K562 (cell line): ENCODE data around the gene HIF1AN. TPM values are rescaled to one million over a fixed set of nuclear protein-coding genes. Genes with fewer than 3 reads are reported as not detected.

Experiments
- ATAC-seq: fragments of 200-7000 bp; cut with Tn5 transposase; 3 replicates; pipeline ENCODE4 v1.9.1; 2020; ENCODE audit warnings: moderate library complexity
- BruUV-seq: library from RNA; stranded (reverse); fragments of 400-500 nt; replicated peaks from 2 replicates; lab custom pipeline; 2021; lab: Mats Ljungman, UMichigan
- CTCF ChIA-PET: fragments of 300-600 bp; formaldehyde crosslinking; extraction: SDS; loops from one replicate; lab custom pipeline; 2021; ENCODE audit warnings: low intra/inter-chr PET ratio; lab: Yijun Ruan, JAX
- POLR2A ChIA-PET: fragments of 300-600, 350-650 bp; sonication (Branson Sonifier 250); formaldehyde crosslinking; extraction: SDS; loops from one replicate; lab custom pipeline; 2021; ENCODE audit warnings: antibody characterized with exemption, inconsistent platforms; lab: Yijun Ruan, JAX
- DNase-seq, 4 experiments: peaks; one replicate each; pipeline versions ENCODE4 v3.0.0 to v3.0.0-alpha.2; 2011 to 2018; ENCODE audit warnings: low spot score in 3 of 4, mixed read lengths in 3 of 4; ENCODE audit errors: extremely low read depth in 1 of 4
- FAIRE-seq: peaks from 2 replicates; lab custom pipeline; 2011; peaks lifted over from hg19 to GRCh38; lab: Jason Lieb, UNC
- H2AFZ ChIP-seq: 2 replicates; pipeline ENCODE4 v1.6.0; 2011; ENCODE audit warnings: low read depth, low read length, control low read depth, inconsistent platforms
- H3K27ac ChIP-seq: fragments of 200-600 bp; 3 replicates; pipeline ENCODE4 v1.8.0; 2011; ENCODE audit warnings: low read depth, mild to moderate bottlenecking, control low read depth, inconsistent platforms, low read length, moderate library complexity, mixed read lengths; ENCODE audit errors: extremely low read depth
- H3K27me3 ChIP-seq, 2 experiments: fragments of 300-600 bp in 1 of 2; 2 replicates in 1 of 2; 3 replicates in 1 of 2; pipeline versions ENCODE4 v1.6.0 to v1.8.0; 2011; ENCODE audit warnings: inconsistent platforms in 2 of 2, low read length in 2 of 2, mild to moderate bottlenecking in 1 of 2, mixed read lengths in 1 of 2, moderate library complexity in 1 of 2; ENCODE audit not compliant: control insufficient read depth in 2 of 2, insufficient read depth in 2 of 2
- H3K36me3 ChIP-seq: fragments of 300-600 bp; 3 replicates; pipeline ENCODE4 v1.8.0; 2011; ENCODE audit warnings: mild to moderate bottlenecking, low read length, inconsistent platforms; ENCODE audit not compliant: control insufficient read depth, insufficient read depth
- H3K4me1 ChIP-seq, 2 experiments: fragments of 200-600 bp in 1 of 2; replicated peaks in 1 of 2; 2 replicates in 1 of 2; 3 replicates in 1 of 2; pipeline versions ENCODE4 v1.5.1 to v1.8.0; 2011; ENCODE audit warnings: inconsistent platforms in 2 of 2, low read length in 2 of 2, mild to moderate bottlenecking in 1 of 2, mixed read lengths in 1 of 2, moderate library complexity in 1 of 2; ENCODE audit not compliant: control insufficient read depth in 2 of 2, insufficient read depth in 2 of 2
- H3K4me2 ChIP-seq: 2 replicates; pipeline ENCODE4 v1.6.1; 2011; ENCODE audit warnings: low read length, control low read depth, inconsistent platforms, mixed read lengths; ENCODE audit not compliant: insufficient read depth
- H3K4me3 ChIP-seq: fragments of 200-600 bp; sonication (generic), shearing (Covaris generic); 2 replicates; pipeline ENCODE4 v1.5.1; 2016; ENCODE audit warnings: control low read depth, inconsistent platforms
- H3K79me2 ChIP-seq: fragments of 200-600 bp; 3 replicates; pipeline ENCODE4 v1.8.0; 2011; ENCODE audit warnings: low read length, inconsistent platforms; ENCODE audit not compliant: control insufficient read depth, insufficient read depth
- H3K9ac ChIP-seq, 2 experiments: 2 replicates each; pipeline versions ENCODE4 v1.6.0 to v1.6.1; 2011; ENCODE audit warnings: low read depth in 2 of 2, low read length in 2 of 2, control low read depth in 1 of 2, inconsistent platforms in 1 of 2, mild to moderate bottlenecking in 1 of 2, mixed read lengths in 1 of 2; ENCODE audit not compliant: insufficient read depth in 1 of 2
- H3K9me1 ChIP-seq: one replicate; pipeline ENCODE4 v1.6.0; 2011; ENCODE audit warnings: inconsistent platforms, mild to moderate bottlenecking, low read length, moderate library complexity; ENCODE audit not compliant: control insufficient read depth, insufficient read depth
- H3K9me3 ChIP-seq: replicated peaks from 2 replicates; pipeline ENCODE4 v1.5.1; 2011; ENCODE audit warnings: low read depth, low read length, inconsistent platforms; ENCODE audit not compliant: control insufficient read depth, insufficient read depth
- H4K20me1 ChIP-seq: replicated peaks from 2 replicates; pipeline ENCODE4 v1.6.1; 2011; ENCODE audit warnings: low read length, inconsistent platforms, mixed read lengths; ENCODE audit not compliant: control insufficient read depth, insufficient read depth
- CCNT2 ChIP-seq: IDR thresholded peaks from 2 replicates; pipeline ENCODE4 v1.6.1; 2011; ENCODE audit warnings: borderline replicate concordance, low read depth, mild to moderate bottlenecking, moderate library complexity, mixed read lengths, low read length; ENCODE audit not compliant: insufficient read length; ENCODE audit errors: extremely low read depth
- CXXC5 ChIP-seq: fragments of 250-450 bp; sonication (Bioruptor Pico); IDR thresholded peaks from 2 replicates; pipeline ENCODE4 v1.8.0; 2022; ENCODE audit warnings: inconsistent platforms, mild to moderate bottlenecking, moderate library complexity
- L3MBTL2 ChIP-seq: fragments of 450-650 bp; IDR thresholded peaks from 2 replicates; pipeline ENCODE4 v1.6.1; 2016; ENCODE audit warnings: mild to moderate bottlenecking, moderate library complexity
- SMARCE1 ChIP-seq: fragments of 450-650 bp; IDR thresholded peaks from 2 replicates; pipeline ENCODE4 v1.7.1; 2016; ENCODE audit warnings: mild to moderate bottlenecking
- STAG1 ChIP-seq: sonication (generic); formaldehyde crosslinking; IDR thresholded peaks from 2 replicates; pipeline ENCODE4 v1.5.0; 2020; ENCODE audit warnings: missing genetic modification reagents, borderline replicate concordance
- ZNF384 ChIP-seq: IDR thresholded peaks from 2 replicates; pipeline ENCODE4 v1.6.1; 2012; ENCODE audit warnings: low read depth, low read length, improper control_type of control experiment
- ZNF699 ChIP-seq: fragments of 250-450 bp; sonication (Bioruptor Pico); IDR thresholded peaks from 2 replicates; pipeline ENCODE4 v1.8.0; 2021; ENCODE audit warnings: mild to moderate bottlenecking, moderate library complexity; ENCODE audit not compliant: insufficient replicate concordance
- WGBS: fragments of 100-300 bp; shearing (Covaris generic); methylation state at CpG from one replicate; pipeline ENCODE4 v1.1.6; 2016; ENCODE audit warnings: low coverage, mixed read lengths; ENCODE audit not compliant: insufficient coverage; ENCODE audit errors: missing lambda C conversion rate; 5-methylcytosine and 5-hydroxymethylcytosine counted together
- in situ Hi-C: fragments of 300-500 bp; cut with MboI; formaldehyde crosslinking; loops from 4 replicates; pipeline ENCODE4 v1.15.0; 2018; ENCODE audit warnings: inconsistent platforms, mixed read lengths
- intact Hi-C: fragments of 100-400 bp; cut with micrococcal nuclease; formaldehyde crosslinking; loops from 2 replicates; pipeline ENCODE4 v1.14.2; 2022
- polyA plus RNA-seq, 8 experiments: library from polyadenylated mRNA; depleted of rRNA in 4 of 8; stranded (reverse) in 5 of 8; unstranded in 3 of 8; fragments of >200 nt; fragmentation: Nextera tagmentation in 2 of 8; fragmentation: Illumina TruSeq in 1 of 8; extraction: Ambion mirVana in 2 of 8; extraction: Trizol in 1 of 8; gene quantifications; 2 replicates each; pipeline versions ENCODE4 v1.2.1 to v1.2.3, GENCODE V29; 2011 to 2014; ENCODE audit warnings: inconsistent platforms in 1 of 8, missing spikeins in 1 of 8
- total RNA-seq, 7 experiments: library from RNA; depleted of rRNA in 6 of 7; stranded (reverse); fragments of >200 nt in 6 of 7; fragmentation: Illumina TruSeq in 2 of 7; extraction: Trizol in 2 of 7; gene quantifications; 2 replicates each; pipeline versions ENCODE4 v1.2.1 to v1.2.3, GENCODE V29; 2011 to 2021; ENCODE audit warnings: low replicate concordance in 1 of 7
- TF ChIP-seq, protein P1 (sequence below): fragments of 200-800 bp; sonication (Bioruptor generic); IDR thresholded peaks from 2 replicates; pipeline ENCODE4 v1.6.1; 2016; ENCODE audit warnings: missing genetic modification characterization, missing compliant biosample characterization
- TF ChIP-seq, protein P2 (sequence below): fragments of 150-350 bp; conservative IDR thresholded peaks from 2 replicates; pipeline ENCODE4 v1.6.1; 2014; ENCODE audit warnings: low read length

HIF1AN gene
- total and polyA plus RNA-seq, 9 of the 15 experiments (the other 6 are each of a cell fraction or from before 2014, with no cell fraction given): 1.2 to 16.8 (median 6.9) TPM

DNA sequence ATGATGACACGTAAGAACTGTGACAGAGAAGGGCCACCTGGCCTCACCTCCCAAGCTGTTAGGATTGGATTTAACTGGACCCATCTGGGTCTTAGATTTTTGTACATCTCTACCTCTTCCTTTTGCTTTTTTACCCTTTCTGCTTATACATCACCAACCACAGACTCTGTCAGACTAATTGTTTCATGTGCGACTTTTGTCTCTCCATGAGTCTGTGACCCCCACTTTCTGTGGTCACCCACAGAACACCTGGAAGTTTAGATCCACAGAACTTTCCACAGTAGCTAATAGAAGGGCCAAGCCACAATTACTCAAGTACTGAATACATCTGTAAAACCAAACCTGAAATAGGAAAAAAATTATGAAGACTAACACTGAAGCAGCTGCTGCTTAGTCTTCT, 39.2 kb upstream of the HIF1AN start:
- TF ChIP-seq STAG1 (no peak), SMARCE1 (no peak), L3MBTL2 (no peak), CCNT2 (no peak), ZNF384 (no peak), CXXC5 (CRISPR knock-in tag) (no peak), ZNF699 (no peak)
- TF ChIP-seq, protein P1, sequence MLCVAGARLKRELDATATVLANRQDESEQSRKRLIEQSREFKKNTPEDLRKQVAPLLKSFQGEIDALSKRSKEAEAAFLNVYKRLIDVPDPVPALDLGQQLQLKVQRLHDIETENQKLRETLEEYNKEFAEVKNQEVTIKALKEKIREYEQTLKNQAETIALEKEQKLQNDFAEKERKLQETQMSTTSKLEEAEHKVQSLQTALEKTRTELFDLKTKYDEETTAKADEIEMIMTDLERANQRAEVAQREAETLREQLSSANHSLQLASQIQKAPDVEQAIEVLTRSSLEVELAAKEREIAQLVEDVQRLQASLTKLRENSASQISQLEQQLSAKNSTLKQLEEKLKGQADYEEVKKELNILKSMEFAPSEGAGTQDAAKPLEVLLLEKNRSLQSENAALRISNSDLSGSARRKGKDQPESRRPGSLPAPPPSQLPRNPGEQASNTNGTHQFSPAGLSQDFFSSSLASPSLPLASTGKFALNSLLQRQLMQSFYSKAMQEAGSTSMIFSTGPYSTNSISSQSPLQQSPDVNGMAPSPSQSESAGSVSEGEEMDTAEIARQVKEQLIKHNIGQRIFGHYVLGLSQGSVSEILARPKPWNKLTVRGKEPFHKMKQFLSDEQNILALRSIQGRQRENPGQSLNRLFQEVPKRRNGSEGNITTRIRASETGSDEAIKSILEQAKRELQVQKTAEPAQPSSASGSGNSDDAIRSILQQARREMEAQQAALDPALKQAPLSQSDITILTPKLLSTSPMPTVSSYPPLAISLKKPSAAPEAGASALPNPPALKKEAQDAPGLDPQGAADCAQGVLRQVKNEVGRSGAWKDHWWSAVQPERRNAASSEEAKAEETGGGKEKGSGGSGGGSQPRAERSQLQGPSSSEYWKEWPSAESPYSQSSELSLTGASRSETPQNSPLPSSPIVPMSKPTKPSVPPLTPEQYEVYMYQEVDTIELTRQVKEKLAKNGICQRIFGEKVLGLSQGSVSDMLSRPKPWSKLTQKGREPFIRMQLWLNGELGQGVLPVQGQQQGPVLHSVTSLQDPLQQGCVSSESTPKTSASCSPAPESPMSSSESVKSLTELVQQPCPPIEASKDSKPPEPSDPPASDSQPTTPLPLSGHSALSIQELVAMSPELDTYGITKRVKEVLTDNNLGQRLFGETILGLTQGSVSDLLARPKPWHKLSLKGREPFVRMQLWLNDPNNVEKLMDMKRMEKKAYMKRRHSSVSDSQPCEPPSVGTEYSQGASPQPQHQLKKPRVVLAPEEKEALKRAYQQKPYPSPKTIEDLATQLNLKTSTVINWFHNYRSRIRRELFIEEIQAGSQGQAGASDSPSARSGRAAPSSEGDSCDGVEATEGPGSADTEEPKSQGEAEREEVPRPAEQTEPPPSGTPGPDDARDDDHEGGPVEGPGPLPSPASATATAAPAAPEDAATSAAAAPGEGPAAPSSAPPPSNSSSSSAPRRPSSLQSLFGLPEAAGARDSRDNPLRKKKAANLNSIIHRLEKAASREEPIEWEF (CRISPR knock-in tag): no peak
- TF ChIP-seq, protein P2, sequence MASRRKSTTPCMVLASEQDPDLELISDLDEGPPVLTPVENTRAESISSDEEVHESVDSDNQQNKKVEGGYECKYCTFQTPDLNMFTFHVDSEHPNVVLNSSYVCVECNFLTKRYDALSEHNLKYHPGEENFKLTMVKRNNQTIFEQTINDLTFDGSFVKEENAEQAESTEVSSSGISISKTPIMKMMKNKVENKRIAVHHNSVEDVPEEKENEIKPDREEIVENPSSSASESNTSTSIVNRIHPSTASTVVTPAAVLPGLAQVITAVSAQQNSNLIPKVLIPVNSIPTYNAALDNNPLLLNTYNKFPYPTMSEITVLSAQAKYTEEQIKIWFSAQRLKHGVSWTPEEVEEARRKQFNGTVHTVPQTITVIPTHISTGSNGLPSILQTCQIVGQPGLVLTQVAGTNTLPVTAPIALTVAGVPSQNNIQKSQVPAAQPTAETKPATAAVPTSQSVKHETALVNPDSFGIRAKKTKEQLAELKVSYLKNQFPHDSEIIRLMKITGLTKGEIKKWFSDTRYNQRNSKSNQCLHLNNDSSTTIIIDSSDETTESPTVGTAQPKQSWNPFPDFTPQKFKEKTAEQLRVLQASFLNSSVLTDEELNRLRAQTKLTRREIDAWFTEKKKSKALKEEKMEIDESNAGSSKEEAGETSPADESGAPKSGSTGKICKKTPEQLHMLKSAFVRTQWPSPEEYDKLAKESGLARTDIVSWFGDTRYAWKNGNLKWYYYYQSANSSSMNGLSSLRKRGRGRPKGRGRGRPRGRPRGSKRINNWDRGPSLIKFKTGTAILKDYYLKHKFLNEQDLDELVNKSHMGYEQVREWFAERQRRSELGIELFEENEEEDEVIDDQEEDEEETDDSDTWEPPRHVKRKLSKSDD: no peak
- Histone ChIP-seq H3K79me2 (no peaks in the 10 kb centered on the region), H4K20me1 (no peaks in the 10 kb centered on the region), H3K36me3 (peaks cover under 1% of the 10 kb centered on the region; the same call in 1 of the 3 replicates), H3K4me2 (no peak overlapping the region), H3K9me3 (no peaks in the 10 kb centered on the region), H3K9ac (no peak overlapping the region), H3K4me1 (no peaks in the 10 kb centered on the region), H3K9me1 (no peaks in the 10 kb centered on the region), H3K27ac (no peak overlapping the region), H2AFZ (no peak overlapping the region), H3K27me3 (no peaks in the 10 kb centered on the region), H3K4me3 (no peak overlapping the region)
- 24% methylated on average over 2 of the region's 2 CpGs for WGBS
- no TSS peak for BruUV-seq
- ChIA-PET POLR2A (interaction anchor here (1.1 kb wide), 1 partner anchor 10 kb away, joined by 3 read pairs; no protein-coding TSS in a partner anchor), CTCF (no interaction called here)
- intact Hi-C loops: no loop called here
- in situ Hi-C loops: no loop called here
- ATAC-seq: no peak
- FAIRE-seq: no peak
- DNase-seq: no peak
